CD14-positive monocyte (primary cell): ENCODE results near the gene POP4. TPM values are rescaled to one million over a fixed set of nuclear protein-coding genes. Genes with fewer than 3 reads are reported as not detected.

Experiments
- DNase-seq, 3 donors: peaks; one replicate each; pipeline ENCODE4 v3.0.0-alpha.2; 2011 to 2022
- H2AFZ ChIP-seq: 2 replicates; pipeline ENCODE4 v1.6.0; 2012; ENCODE audit warnings: mild to moderate bottlenecking, low read depth, low read length, inconsistent platforms; ENCODE audit not compliant: insufficient read depth, poor library complexity, severe bottlenecking
- H3K27ac ChIP-seq, 2 donors: 1 replicate in 1 of 2; 2 replicates in 1 of 2; pipeline ENCODE4 v1.5.1; 2012 to 2013; ENCODE audit warnings: low read length in 2 of 2, control low read depth in 1 of 2, inconsistent platforms in 1 of 2, low read depth in 1 of 2, mild to moderate bottlenecking in 1 of 2
- H3K27me3 ChIP-seq, 2 donors: one replicate each; pipeline versions ENCODE4 v1.6.0 to v1.6.1; 2011 to 2013; ENCODE audit warnings: low read length in 2 of 2; ENCODE audit not compliant: control insufficient read depth in 2 of 2, insufficient read depth in 2 of 2
- H3K36me3 ChIP-seq, 2 donors: replicated peaks in 1 of 2; 1 replicate in 1 of 2; 2 replicates in 1 of 2; pipeline versions ENCODE4 v1.5.1 to v1.6.1; 2012 to 2013; ENCODE audit warnings: low read length in 2 of 2, control low read depth in 1 of 2, inconsistent platforms in 1 of 2, mild to moderate bottlenecking in 1 of 2; ENCODE audit not compliant: insufficient read depth in 2 of 2, control insufficient read depth in 1 of 2
- H3K4me1 ChIP-seq, 2 donors: 1 replicate in 1 of 2; 2 replicates in 1 of 2; pipeline versions ENCODE4 v1.5.1 to v1.6.1; 2012 to 2013; ENCODE audit warnings: low read length in 2 of 2, control low read depth in 1 of 2, inconsistent platforms in 1 of 2, mild to moderate bottlenecking in 1 of 2, moderate library complexity in 1 of 2; ENCODE audit not compliant: insufficient read depth in 2 of 2, control insufficient read depth in 1 of 2
- H3K4me2 ChIP-seq: replicated peaks from 2 replicates; pipeline ENCODE3; 2012; ENCODE audit warnings: low read length, moderate library complexity, mild to moderate bottlenecking; ENCODE audit not compliant: poor library complexity, severe bottlenecking; ENCODE audit errors: extremely low read depth
- H3K4me3 ChIP-seq, 3 experiments: fragments of 200-600 bp in 1 of 3; sonication (generic) in 1 of 3; replicated peaks in 1 of 3; 1 replicate in 2 of 3; 2 replicates in 1 of 3; pipeline ENCODE4 v1.5.1; 2011 to 2013; ENCODE audit warnings: low read length in 3 of 3, mild to moderate bottlenecking in 3 of 3, control low read depth in 2 of 3, low read depth in 2 of 3, inconsistent platforms in 1 of 3, moderate library complexity in 1 of 3
- H3K79me2 ChIP-seq: 2 replicates; pipeline ENCODE4 v1.6.0; 2012; ENCODE audit warnings: mild to moderate bottlenecking, control low read depth, inconsistent platforms, low read length, moderate library complexity; ENCODE audit not compliant: insufficient read depth
- H3K9ac ChIP-seq: 2 replicates; pipeline ENCODE4 v1.6.0; 2017; ENCODE audit warnings: low read length, mild to moderate bottlenecking; ENCODE audit not compliant: insufficient read depth, poor library complexity, severe bottlenecking
- H3K9me3 ChIP-seq, 2 donors: replicated peaks in 1 of 2; 1 replicate in 1 of 2; 2 replicates in 1 of 2; pipeline versions ENCODE4 v1.5.1 to v1.6.1; 2012 to 2013; ENCODE audit warnings: low read length in 2 of 2, control low read depth in 1 of 2; ENCODE audit not compliant: control insufficient read depth in 1 of 2, insufficient read depth in 1 of 2
- H4K20me1 ChIP-seq: 2 replicates; pipeline ENCODE4 v1.6.0; 2012; ENCODE audit warnings: mild to moderate bottlenecking, low read length, control low read depth, moderate library complexity; ENCODE audit not compliant: insufficient read depth
- H3K27ac Mint-ChIP-seq, 7 donors: one replicate each; pipeline ENCODE4 v1.8.0; 2020; ENCODE audit warnings: mild to moderate bottlenecking in 7 of 7, mixed read lengths in 7 of 7, moderate library complexity in 6 of 7, inconsistent platforms in 2 of 7
- H3K27me3 Mint-ChIP-seq, 3 donors: one replicate each; pipeline ENCODE4 v1.8.0; 2021 to 2022; ENCODE audit warnings: low read depth in 3 of 3, mild to moderate bottlenecking in 3 of 3, mixed read lengths in 3 of 3, moderate library complexity in 3 of 3, inconsistent platforms in 1 of 3
- H3K36me3 Mint-ChIP-seq, 2 donors: one replicate each; pipeline ENCODE4 v1.8.0; 2020; ENCODE audit warnings: mixed read lengths in 2 of 2, inconsistent platforms in 1 of 2, mild to moderate bottlenecking in 1 of 2
- H3K4me1 Mint-ChIP-seq: one replicate; pipeline ENCODE4 v1.8.0; 2020; ENCODE audit warnings: mild to moderate bottlenecking, mixed read lengths
- H3K4me3 Mint-ChIP-seq, 2 donors: one replicate each; pipeline ENCODE4 v1.8.0; 2020; ENCODE audit warnings: mild to moderate bottlenecking in 2 of 2, mixed read lengths in 2 of 2, moderate library complexity in 1 of 2
- H3K9me3 Mint-ChIP-seq, 7 donors: one replicate each; pipeline ENCODE4 v1.8.0; 2020 to 2022; ENCODE audit warnings: mixed read lengths in 7 of 7, mild to moderate bottlenecking in 6 of 7, moderate library complexity in 6 of 7, inconsistent platforms in 2 of 7
- CTCF ChIP-seq: fragments of 200-600 bp; IDR thresholded peaks from one replicate; pipeline ENCODE4 v1.8.0; 2022; ENCODE audit warnings: antibody characterized with exemption, mild to moderate bottlenecking
- WGBS: methylation state at CpG from one replicate; pipeline ENCODE4 v1.1.5; 2013; ENCODE audit warnings: missing lambda C conversion rate; ENCODE audit not compliant: insufficient coverage; 5-methylcytosine and 5-hydroxymethylcytosine counted together
- intact Hi-C, 2 donors: fragments of 100-400 bp; cut with micrococcal nuclease; formaldehyde crosslinking; loops; one replicate each; pipeline versions ENCODE4 v1.15.0 to v1.15.1; 2023
- polyA plus RNA-seq, 3 donors: library from polyadenylated mRNA; depleted of rRNA in 1 of 3; unstranded in 2 of 3; stranded (reverse) in 1 of 3; fragments of 300-500 nt in 2 of 3; fragments of >200 nt in 1 of 3; fragmentation: Illumina TruSeq in 2 of 3; gene quantifications; 1 replicate in 2 of 3; 2 replicates in 1 of 3; pipeline ENCODE4 v1.2.3, GENCODE V29; 2012 to 2021

The POP4 gene
- polyA plus RNA-seq, 3 donors = 49.9 to 162 (median 161) TPM

GRCh38 chr19:29623726-29624488 is 17.8 kb downstream of the POP4 start:
- H3K36me3 ChIP-seq = no peaks in the 10 kb centered on the region
- Mint-ChIP-seq H3K9me3 (no peaks in the 10 kb centered on the region), H3K4me1 (peaks cover 5% of the 10 kb centered on the region), H3K27me3 (peaks cover 5 to 11% (median 10%) of the 10 kb centered on the region in 3 donors), H3K36me3 (no peaks in the 10 kb centered on the region), H3K4me3 (peak overlapping the region in 1 of 2 donors; percentile 16), H3K27ac (no peak overlapping the region)
- H4K20me1 ChIP-seq = no peaks in the 10 kb centered on the region
- H3K27me3 ChIP-seq = no peaks in the 10 kb centered on the region
- intact Hi-C loops = no loop called here
- H2AFZ ChIP-seq = no peak overlapping the region
- no peaks in the 10 kb centered on the region for H3K79me2 ChIP-seq
- H3K4me3 ChIP-seq = no peak overlapping the region
- H3K4me1 ChIP-seq = no peaks in the 10 kb centered on the region
- TF ChIP-seq CTCF = no peak
- no peaks in the 10 kb centered on the region for H3K9me3 ChIP-seq
- WGBS = 83% methylated on average over 17 of the region's 18 CpGs
- H3K27ac ChIP-seq = no peak overlapping the region
- no peak overlapping the region for H3K9ac ChIP-seq
- no peak overlapping the region for H3K4me2 ChIP-seq
- no peak for DNase-seq

GRCh38 chr19:29624489-29625185 is 18.6 kb downstream of the POP4 start:
- Histone ChIP-seq H3K9me3 (no peaks in the 10 kb centered on the region), H3K36me3 (no peaks in the 10 kb centered on the region), H3K27me3 (no peaks in the 10 kb centered on the region), H3K9ac (no peak overlapping the region), H2AFZ (no peak overlapping the region), H3K27ac (no peak overlapping the region), H3K79me2 (no peaks in the 10 kb centered on the region), H4K20me1 (no peaks in the 10 kb centered on the region), H3K4me3 (no peak overlapping the region), H3K4me1 (no peaks in the 10 kb centered on the region), H3K4me2 (no peak overlapping the region)
- Mint-ChIP-seq H3K4me1 (peaks cover 5% of the 10 kb centered on the region), H3K27me3 (peaks cover 5 to 11% (median 10%) of the 10 kb centered on the region in 3 donors), H3K36me3 (no peaks in the 10 kb centered on the region), H3K9me3 (no peaks in the 10 kb centered on the region), H3K4me3 (no peak overlapping the region), H3K27ac (no peak overlapping the region)
- intact Hi-C loops = no loop called here
- DNase-seq = no peak
- TF ChIP-seq CTCF = no peak
- 100% methylated on average over 1 of the region's 6 CpGs for WGBS
